Effector memory CD8-positive, alpha-beta T cell (primary cell): ENCODE results near the gene DCAF11.

Experiments
- ATAC-seq: fragments of 150-1000 bp; cut with Tn5 transposase; replicated peaks from 2 replicates; pipeline ENCODE4 v1.10.0; 2021; ENCODE audit warnings: mild to moderate bottlenecking, moderate library complexity
- DNase-seq, 3 experiments: peaks; one replicate each; pipeline ENCODE4 v3.0.0; 2021
- H3K27ac Mint-ChIP-seq, 2 donors: one replicate each; pipeline ENCODE4 v1.8.0; 2022; ENCODE audit warnings: mild to moderate bottlenecking in 2 of 2, mixed read lengths in 2 of 2, moderate library complexity in 2 of 2
- H3K27me3 Mint-ChIP-seq, 2 donors: one replicate each; pipeline ENCODE4 v1.8.0; 2022; ENCODE audit warnings: mixed read lengths in 2 of 2
- H3K36me3 Mint-ChIP-seq: one replicate; pipeline ENCODE4 v1.8.0; 2022; ENCODE audit warnings: mild to moderate bottlenecking, moderate library complexity, mixed read lengths; ENCODE audit not compliant: insufficient read depth
- H3K4me1 Mint-ChIP-seq, 2 donors: one replicate each; pipeline ENCODE4 v1.8.0; 2022; ENCODE audit warnings: low read depth in 2 of 2, mixed read lengths in 2 of 2
- H3K4me3 Mint-ChIP-seq, 2 donors: one replicate each; pipeline ENCODE4 v1.8.0; 2022; ENCODE audit warnings: mild to moderate bottlenecking in 2 of 2, mixed read lengths in 2 of 2, moderate library complexity in 2 of 2
- H3K9me3 Mint-ChIP-seq, 2 donors: one replicate each; pipeline ENCODE4 v1.8.0; 2022; ENCODE audit warnings: mixed read lengths in 2 of 2

Gene DCAF11

GRCh38 chr14:24110060-24110459 lies 4.5 kb upstream of the DCAF11 start:
- Mint-ChIP-seq H3K4me1 (peaks cover 9 to 12% of the 10 kb centered on the region in 2 donors), H3K9me3 (no peaks in the 10 kb centered on the region), H3K36me3 (peaks cover 16% of the 10 kb centered on the region), H3K27ac (no peak overlapping the region), H3K27me3 (no peaks in the 10 kb centered on the region), H3K4me3 (no peak overlapping the region)
- DNase-seq (no peak), ATAC-seq (no peak)

- Mint-ChIP-seq H3K4me3 (no peak overlapping the region), H3K9me3 (no peaks in the 10 kb centered on the region), H3K4me1 (peaks cover 14 to 16% of the 10 kb centered on the region in 2 donors), H3K36me3 (peaks cover 20% of the 10 kb centered on the region), H3K27ac (no peak overlapping the region), H3K27me3 (no peaks in the 10 kb centered on the region)
- ATAC-seq (no peak), DNase-seq (no peak)
Observed at GRCh38 chr14:24110523-24110922, 4.1 kb upstream of the DCAF11 start.

- Mint-ChIP-seq H3K36me3 (peaks cover 45% of the 10 kb centered on the region), H3K4me3 (peak overlapping the region; percentile 94 to 99), H3K27ac (peak overlapping the region; percentile 99), H3K27me3 (no peaks in the 10 kb centered on the region), H3K9me3 (no peaks in the 10 kb centered on the region), H3K4me1 (peaks cover 26 to 27% of the 10 kb centered on the region in 2 donors)
- no peak for DNase-seq
- no peak for ATAC-seq
Observed at GRCh38 chr14:24113379-24113800, 1.2 kb upstream of the DCAF11 start.

GRCh38 chr14:24113801-24114531 lies 611 bp upstream of the DCAF11 start:
- peak overlapping the region; percentile 94 to 99 for H3K4me3 Mint-ChIP-seq
- H3K4me1 Mint-ChIP-seq = peaks cover 21 to 23% of the 10 kb centered on the region in 2 donors
- H3K9me3 Mint-ChIP-seq = no peaks in the 10 kb centered on the region
- H3K27me3 Mint-ChIP-seq = no peaks in the 10 kb centered on the region
- peaks cover 51% of the 10 kb centered on the region for H3K36me3 Mint-ChIP-seq
- ATAC-seq (peak; percentile 31), DNase-seq (peak in 2 of 3 experiments; percentile 70 to 73)
- H3K27ac Mint-ChIP-seq = peak overlapping the region; percentile 99

- Mint-ChIP-seq H3K9me3 (no peaks in the 10 kb centered on the region), H3K4me1 (peaks cover 19 to 22% of the 10 kb centered on the region in 2 donors), H3K36me3 (peaks cover 65% of the 10 kb centered on the region), H3K27ac (peak overlapping the region; percentile 99), H3K27me3 (no peaks in the 10 kb centered on the region), H3K4me3 (peak overlapping the region; percentile 94 to 99)
- ATAC-seq (no peak), DNase-seq (no peak)
Observed at GRCh38 chr14:24115422-24116127, 998 bp downstream of the DCAF11 start.

- Mint-ChIP-seq H3K27ac (peak overlapping the region; percentile 99), H3K9me3 (no peaks in the 10 kb centered on the region), H3K27me3 (no peaks in the 10 kb centered on the region), H3K36me3 (peaks cover 72% of the 10 kb centered on the region), H3K4me1 (peaks cover 19 to 22% of the 10 kb centered on the region in 2 donors), H3K4me3 (peak overlapping the region; percentile 94 to 99)
- DNase-seq (no peak), ATAC-seq (no peak)
Observed at GRCh38 chr14:24116128-24116814, 1.7 kb downstream of the DCAF11 start.

GRCh38 chr14:24117179-24117578 lies 2.6 kb downstream of the DCAF11 start:
- ATAC-seq (no peak), DNase-seq (no peak)
- H3K27me3 Mint-ChIP-seq = no peaks in the 10 kb centered on the region
- no peaks in the 10 kb centered on the region for H3K9me3 Mint-ChIP-seq
- no peak overlapping the region for H3K27ac Mint-ChIP-seq
- peaks cover 81% of the 10 kb centered on the region for H3K36me3 Mint-ChIP-seq
- peaks cover 19 to 22% of the 10 kb centered on the region in 2 donors for H3K4me1 Mint-ChIP-seq
- H3K4me3 Mint-ChIP-seq = peak overlapping the region in 1 of 2 donors; percentile 1

GRCh38 chr14:24119691-24120090 lies 5.1 kb downstream of the DCAF11 start:
- Mint-ChIP-seq H3K27ac (peak overlapping the region in 1 of 2 donors; percentile 58), H3K4me3 (no peak overlapping the region), H3K9me3 (no peaks in the 10 kb centered on the region), H3K27me3 (no peaks in the 10 kb centered on the region), H3K36me3 (peaks cover 91% of the 10 kb centered on the region), H3K4me1 (peaks cover 19 to 22% of the 10 kb centered on the region in 2 donors)
- DNase-seq (no peak), ATAC-seq (no peak)

GRCh38 chr14:24121210-24121609 lies 6.6 kb downstream of the DCAF11 start:
- Mint-ChIP-seq H3K4me1 (peaks cover 7 to 9% of the 10 kb centered on the region in 2 donors), H3K9me3 (no peaks in the 10 kb centered on the region), H3K27ac (no peak overlapping the region), H3K36me3 (peaks cover 85% of the 10 kb centered on the region), H3K27me3 (no peaks in the 10 kb centered on the region), H3K4me3 (no peak overlapping the region)
- DNase-seq = no peak
- no peak for ATAC-seq

- no peak overlapping the region for H3K4me3 Mint-ChIP-seq
- DNase-seq (no peak), ATAC-seq (no peak)
- no peaks in the 10 kb centered on the region for H3K27me3 Mint-ChIP-seq
- peaks cover 73% of the 10 kb centered on the region for H3K36me3 Mint-ChIP-seq
- peaks cover 0 to 3% of the 10 kb centered on the region in 2 donors for H3K4me1 Mint-ChIP-seq
- H3K27ac Mint-ChIP-seq = peak overlapping the region in 1 of 2 donors; percentile 61
- no peaks in the 10 kb centered on the region for H3K9me3 Mint-ChIP-seq
Observed at GRCh38 chr14:24122416-24122815, 7.8 kb downstream of the DCAF11 start.

- Mint-ChIP-seq H3K4me1 (peaks cover 0 to 3% of the 10 kb centered on the region in 2 donors), H3K27ac (peak overlapping the region in 1 of 2 donors; percentile 61), H3K9me3 (no peaks in the 10 kb centered on the region), H3K27me3 (no peaks in the 10 kb centered on the region), H3K4me3 (no peak overlapping the region), H3K36me3 (peaks cover 68% of the 10 kb centered on the region)
- DNase-seq (no peak), ATAC-seq (no peak)
Observed at GRCh38 chr14:24122898-24123297, 8.3 kb downstream of the DCAF11 start.

GRCh38 chr14:24123424-24124417 lies 9.1 kb downstream of the DCAF11 start:
- ATAC-seq = no peak
- no peak overlapping the region for H3K4me3 Mint-ChIP-seq
- H3K27ac Mint-ChIP-seq = peak overlapping the region in 1 of 2 donors; percentile 51

More at GRCh38 chr14:24123424-24124417, 9.1 kb downstream of the DCAF11 start:
- H3K27me3 Mint-ChIP-seq = no peaks in the 10 kb centered on the region
- H3K36me3 Mint-ChIP-seq = peaks cover 61% of the 10 kb centered on the region
- no peaks in the 10 kb centered on the region for H3K4me1 Mint-ChIP-seq
- no peaks in the 10 kb centered on the region for H3K9me3 Mint-ChIP-seq
- DNase-seq = no peak
